LNCaP clone FGC (cell line): ENCODE measurements around the gene BIRC6.

Experiments
- DNase-seq: peaks from one replicate; pipeline ENCODE4 v3.0.0-alpha.2; 2011; ENCODE audit warnings: low read depth
- H3K4me3 ChIP-seq: 2 replicates; pipeline ENCODE4 v1.5.1; 2011; ENCODE audit warnings: mild to moderate bottlenecking, low read depth, low read length, control low read depth
- TF ChIP-seq, protein P1 (sequence below): IDR thresholded peaks from 2 replicates; pipeline ENCODE4 v1.5.1; 2012; ENCODE audit warnings: mild to moderate bottlenecking; ENCODE audit not compliant: control insufficient read depth, insufficient read depth; ENCODE audit errors: extremely low read depth

Gene BIRC6

DNA sequence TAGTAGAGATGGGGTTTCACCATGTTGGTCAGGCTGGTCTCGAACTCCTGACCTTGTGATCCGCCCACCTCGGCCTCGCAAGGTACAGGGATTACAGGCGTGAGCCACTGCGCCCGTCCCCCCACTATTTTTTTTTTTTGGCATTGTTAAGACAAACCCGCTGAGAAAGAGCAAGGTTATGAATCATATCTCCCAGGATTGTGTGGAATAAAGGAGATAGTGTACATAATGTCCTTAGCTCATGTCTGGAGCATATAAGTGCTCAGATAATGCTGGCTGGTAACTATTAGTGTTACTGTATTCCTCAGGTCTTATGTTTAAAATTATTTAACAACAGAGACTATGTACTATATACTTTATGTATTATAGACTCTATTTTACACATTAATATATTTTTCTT lies 307.0 kb downstream of the BIRC6 start:
- TF ChIP-seq, protein P1, sequence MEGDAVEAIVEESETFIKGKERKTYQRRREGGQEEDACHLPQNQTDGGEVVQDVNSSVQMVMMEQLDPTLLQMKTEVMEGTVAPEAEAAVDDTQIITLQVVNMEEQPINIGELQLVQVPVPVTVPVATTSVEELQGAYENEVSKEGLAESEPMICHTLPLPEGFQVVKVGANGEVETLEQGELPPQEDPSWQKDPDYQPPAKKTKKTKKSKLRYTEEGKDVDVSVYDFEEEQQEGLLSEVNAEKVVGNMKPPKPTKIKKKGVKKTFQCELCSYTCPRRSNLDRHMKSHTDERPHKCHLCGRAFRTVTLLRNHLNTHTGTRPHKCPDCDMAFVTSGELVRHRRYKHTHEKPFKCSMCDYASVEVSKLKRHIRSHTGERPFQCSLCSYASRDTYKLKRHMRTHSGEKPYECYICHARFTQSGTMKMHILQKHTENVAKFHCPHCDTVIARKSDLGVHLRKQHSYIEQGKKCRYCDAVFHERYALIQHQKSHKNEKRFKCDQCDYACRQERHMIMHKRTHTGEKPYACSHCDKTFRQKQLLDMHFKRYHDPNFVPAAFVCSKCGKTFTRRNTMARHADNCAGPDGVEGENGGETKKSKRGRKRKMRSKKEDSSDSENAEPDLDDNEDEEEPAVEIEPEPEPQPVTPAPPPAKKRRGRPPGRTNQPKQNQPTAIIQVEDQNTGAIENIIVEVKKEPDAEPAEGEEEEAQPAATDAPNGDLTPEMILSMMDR, result no peak
- H3K4me3 ChIP-seq, result no peak overlapping the region
- DNase-seq, result no peak

DNA sequence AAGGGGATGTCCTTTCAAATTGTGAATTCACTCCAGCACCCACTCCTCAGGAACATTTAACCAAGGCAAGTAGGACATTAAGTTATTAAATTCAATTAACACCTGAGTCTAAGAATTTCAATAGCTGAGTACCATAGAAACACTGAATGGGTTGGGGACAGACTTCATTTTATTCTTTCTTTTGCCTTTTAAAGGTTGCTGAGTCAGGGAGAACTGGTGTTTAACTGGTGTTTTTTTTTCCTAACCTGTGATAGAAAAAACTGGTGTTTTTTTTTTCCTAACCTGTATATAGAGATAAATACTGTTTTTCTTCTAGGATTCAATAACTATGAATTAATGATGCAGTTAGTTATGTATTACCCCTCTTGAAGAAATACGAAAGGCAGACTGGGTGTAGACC lies 309.9 kb downstream of the BIRC6 start:
- no peak overlapping the region for H3K4me3 ChIP-seq
- DNase-seq, result no peak
- TF ChIP-seq, protein P1, result no peak

DNA sequence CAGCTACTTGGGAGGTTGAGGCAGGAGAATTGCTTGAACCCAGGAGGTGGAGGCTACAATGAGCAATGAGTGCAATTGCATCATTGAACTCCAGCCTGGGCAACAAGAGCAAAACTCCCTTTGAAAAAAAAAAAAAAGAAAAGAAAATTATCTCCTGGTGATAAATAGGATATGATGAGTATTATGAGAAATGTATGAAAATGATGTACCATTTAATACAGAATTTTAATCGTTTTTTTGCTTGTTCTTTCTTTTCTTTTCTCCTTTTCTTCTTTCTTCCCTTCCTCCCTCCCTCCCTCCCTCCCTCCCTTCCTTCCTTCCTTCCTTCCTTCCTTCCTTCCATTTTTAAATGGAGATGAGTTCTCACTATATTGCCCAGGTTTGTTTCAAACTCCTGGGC lies 311.4 kb downstream of the BIRC6 start:
- TF ChIP-seq, protein P1, result no peak
- DNase-seq, result no peak
- H3K4me3 ChIP-seq, result no peak overlapping the region
